ENCODE measurements around the gene DDX5.
"Not testable (repeated sequence)": the region's sequence is repeated elsewhere in the genome, so short reads cannot be mapped to it uniquely, and the experiment has no call there.

The DDX5 gene

GRCh38 chr17:64506576-64507412 is 705 bp upstream of the DDX5 start, which contains the start of gene CEP95:
Gene CEP95, plus strand, starts transcription at chr17:64506977. Its CDS starts 121 bp downstream, at chr17:64507098.
- DNase-seq: peak; percentile 87

GRCh38 chr17:64505340-64506200 is 519 bp downstream of the DDX5 start:
- peak; percentile 61 for DNase-seq

GRCh38 chr17:64504769-64505339 is 1.2 kb downstream of the DDX5 start:
- no peak for DNase-seq

- DNase-seq: no peak
These were observed 2.0 kb downstream of the DDX5 start for GRCh38 chr17:64503821-64504768.

- DNase-seq: no peak
These were observed 2.7 kb downstream of the DDX5 start for GRCh38 chr17:64503341-64503740.

GRCh38 chr17:64502809-64503208 is 3.3 kb downstream of the DDX5 start:
- DNase-seq: no peak

- no peak for DNase-seq
These were observed 4.1 kb downstream of the DDX5 start for GRCh38 chr17:64502021-64502420.

GRCh38 chr17:64500862-64501765 is 5.0 kb downstream of the DDX5 start:
- DNase-seq: no peak

- no peak for DNase-seq
These were observed 5.6 kb downstream of the DDX5 start for GRCh38 chr17:64500487-64500859.

GRCh38 chr17:64499805-64500486 is 6.1 kb downstream of the DDX5 start:
- DNase-seq: no peak

- DNase-seq: no peak
These were observed 7.5 kb downstream of the DDX5 start for GRCh38 chr17:64498308-64499203.

GRCh38 chr17:64497565-64498035 is 8.5 kb downstream of the DDX5 start:
- DNase-seq: no peak

GRCh38 chr17:64496786-64497564 is 9.1 kb downstream of the DDX5 start, which contains the start of gene POLG2:
Gene POLG2, minus strand, starts transcription at chr17:64497054. Its CDS starts 86 bp downstream, at chr17:64496968.
- DNase-seq: peak; percentile 95

GRCh38 chr17:64496348-64496785 is 9.7 kb downstream of the DDX5 start:
- no peak for DNase-seq

GRCh38 chr17:64495300-64495699 is 10.8 kb downstream of the DDX5 start:
- not testable (repeated sequence) for DNase-seq

- DNase-seq: no peak
These were observed 12.0 kb downstream of the DDX5 start for GRCh38 chr17:64494121-64494520.

GRCh38 chr17:64492481-64493109 is 13.5 kb downstream of the DDX5 start:
- DNase-seq: no peak

- no peak for DNase-seq
These were observed 14.1 kb downstream of the DDX5 start for GRCh38 chr17:64491994-64492393.

Measured in activated gamma-delta T cell (primary cell).